GM20000 (cell line): ENCODE measurements around the gene TUBA3E.
"Not testable (repeated sequence)": the region's sequence is repeated elsewhere in the genome, so short reads cannot be mapped to it uniquely, and the experiment has no call there.

Source experiments
- DNase-seq: peaks from one replicate; pipeline ENCODE4 v3.0.0; 2012; ENCODE audit warnings: low spot score
- CTCF ChIP-seq: IDR thresholded peaks from 2 replicates; pipeline ENCODE4 v1.5.1; 2012; ENCODE audit warnings: mild to moderate bottlenecking, control low read depth; ENCODE audit errors: extremely low read depth, missing control alignments

TUBA3E gene

DNA sequence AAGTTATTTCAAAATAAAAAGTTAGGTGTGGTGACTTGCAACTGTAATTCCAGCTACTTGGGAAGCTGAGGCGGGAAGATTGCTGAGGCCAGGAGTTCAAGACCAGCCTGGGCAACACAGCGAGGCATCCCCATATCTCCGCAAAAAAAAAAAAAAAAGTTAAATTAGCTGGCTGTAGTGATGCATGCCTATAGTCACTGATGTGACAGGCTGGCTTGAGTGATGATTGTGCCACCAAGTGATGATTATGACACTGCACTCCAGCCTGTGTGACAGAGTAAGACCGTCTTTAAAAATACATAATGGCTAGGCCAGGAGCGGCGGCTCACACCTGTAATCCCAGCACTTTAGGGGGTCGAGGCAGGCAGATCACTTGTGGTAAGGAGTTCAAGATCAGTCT is 28.3 kb downstream of the TUBA3E start:
- no peak for DNase-seq
- TF ChIP-seq CTCF, result no peak

- DNase-seq, result not testable (repeated sequence)
Measured at GRCh38 chr2:130169163-130169562, 29.1 kb downstream of the TUBA3E start.

DNA sequence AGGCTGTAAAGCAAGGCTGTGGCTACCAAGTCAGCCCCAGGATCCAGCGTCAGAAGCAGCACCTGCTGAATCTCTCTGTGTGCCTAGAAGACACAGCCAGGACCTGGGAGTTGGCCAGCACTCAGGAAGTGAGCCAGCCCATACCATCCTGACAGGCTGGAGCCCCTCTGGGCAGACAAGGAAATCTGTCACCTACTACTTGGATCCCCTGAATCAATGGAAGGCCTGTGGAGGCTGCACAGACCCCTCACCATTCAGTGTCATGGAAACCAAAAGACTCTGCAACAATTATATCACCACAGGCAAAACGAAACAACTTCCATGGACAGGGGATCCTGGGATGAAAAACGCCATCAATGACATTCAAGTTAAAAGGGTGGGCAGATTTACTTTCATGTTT is 31.6 kb downstream of the TUBA3E start:
- not testable (repeated sequence) for DNase-seq

GRCh38 chr2:130165293-130166016 is 32.8 kb downstream of the TUBA3E start:
- TF ChIP-seq CTCF, result no peak
- no peak for DNase-seq

DNA sequence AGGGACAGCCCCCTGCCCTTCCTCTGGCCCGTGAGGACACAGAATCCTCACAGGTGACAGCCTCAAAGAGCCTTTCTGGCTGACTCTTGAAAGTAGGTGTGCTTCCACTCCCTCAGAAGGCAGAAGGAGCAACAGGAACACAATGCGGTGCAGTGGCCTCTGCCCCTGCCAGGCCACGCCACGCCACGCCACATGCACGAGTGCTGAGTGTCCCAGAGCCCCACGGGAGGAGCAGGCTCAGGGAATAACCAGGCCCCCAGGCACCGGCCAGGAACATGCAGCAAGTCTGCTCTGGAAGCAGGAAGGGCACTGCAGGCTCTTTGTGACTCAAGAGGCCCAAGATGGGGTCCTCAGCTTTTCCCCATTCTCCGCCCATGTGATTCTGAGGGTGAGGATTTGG is 35.3 kb downstream of the TUBA3E start:
- no peak for DNase-seq
- no peak for TF ChIP-seq CTCF

- not testable (repeated sequence) for DNase-seq
Measured at GRCh38 chr2:130162486-130162885, 35.8 kb downstream of the TUBA3E start.

DNA sequence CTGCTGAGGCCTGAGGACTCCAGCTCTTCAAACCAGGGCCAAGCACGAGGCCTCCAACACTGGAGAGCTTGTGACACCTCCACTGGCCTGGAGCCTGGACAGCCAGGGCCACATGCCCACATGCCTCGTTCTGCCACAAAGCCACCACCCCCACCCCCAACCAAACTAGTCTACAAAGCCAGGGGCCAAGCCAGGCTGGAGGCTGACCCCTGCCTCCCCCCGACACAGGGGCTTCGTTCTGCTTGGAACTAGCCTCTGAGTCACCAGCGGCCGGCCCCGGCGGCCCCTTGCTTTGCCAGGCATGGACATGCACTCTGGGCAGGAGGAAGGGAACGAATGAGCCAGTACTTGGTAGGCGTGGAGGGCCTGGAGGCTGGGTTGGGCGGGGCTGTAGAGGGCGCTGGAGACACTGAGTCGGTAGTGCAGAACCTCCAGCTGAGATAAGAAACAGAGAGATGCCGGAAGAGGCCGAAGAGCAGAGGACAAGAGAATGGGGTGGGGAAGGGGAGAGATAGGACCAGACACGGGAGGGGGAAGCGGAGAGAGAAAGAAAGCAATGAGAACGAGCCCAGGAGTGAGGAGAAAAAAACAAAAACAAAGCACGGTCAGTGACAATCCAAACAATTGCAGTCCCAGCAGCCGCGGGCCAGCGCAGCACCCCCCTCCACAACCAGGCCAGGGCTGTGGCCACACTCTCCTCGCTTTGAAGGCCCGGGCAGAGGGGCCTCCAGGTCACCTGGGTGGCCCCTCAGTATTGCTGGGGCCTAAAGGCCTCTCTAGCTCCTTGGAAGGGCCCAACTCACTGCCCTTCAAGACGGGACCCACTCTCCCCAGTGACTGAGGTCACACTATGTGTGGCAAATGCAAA is 37.2 kb downstream of the TUBA3E start:
- not testable (repeated sequence) for DNase-seq

DNA sequence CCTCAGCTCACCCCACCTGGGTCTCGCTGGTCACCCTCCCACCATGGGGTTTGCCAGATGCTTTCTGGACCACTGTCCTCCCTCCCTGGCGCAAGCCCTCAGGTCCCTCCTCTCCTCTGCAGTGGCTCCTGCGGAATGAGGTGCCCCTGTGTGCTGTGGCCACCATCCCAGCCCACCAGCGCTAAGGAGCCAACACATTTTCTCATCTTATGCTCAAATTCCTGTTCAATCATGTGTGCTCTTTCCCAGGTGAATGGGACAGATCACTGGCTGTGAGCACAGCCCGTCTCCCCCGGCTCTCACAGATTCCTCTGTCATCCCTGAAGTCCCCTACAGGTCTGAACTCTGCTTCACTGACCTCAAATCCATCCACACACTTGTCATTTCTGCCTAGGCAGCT is 38.1 kb downstream of the TUBA3E start:
- no peak for TF ChIP-seq CTCF
- DNase-seq, result no peak

DNA sequence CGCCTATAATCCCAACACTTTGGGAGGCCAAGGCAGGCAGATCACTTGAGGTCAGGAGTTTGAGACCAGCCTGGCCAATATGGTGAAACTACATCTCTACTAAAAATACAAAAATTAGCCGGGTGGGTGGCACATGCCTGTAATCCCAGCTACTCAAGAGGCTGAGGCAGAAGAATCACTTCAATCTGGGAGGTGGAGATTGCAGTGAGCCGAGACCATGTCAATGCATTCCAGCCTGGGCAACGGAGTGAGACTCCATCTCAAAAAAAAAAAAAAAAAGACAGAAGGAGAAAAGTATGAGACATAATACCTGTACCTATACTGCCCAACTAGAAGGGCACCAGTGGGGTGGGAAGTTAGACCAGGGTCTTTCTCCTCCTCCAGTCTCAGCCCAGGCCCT is 38.9 kb downstream of the TUBA3E start:
- DNase-seq, result not testable (repeated sequence)

GRCh38 chr2:130158631-130159030 is 39.6 kb downstream of the TUBA3E start:
- DNase-seq, result no peak
- TF ChIP-seq CTCF, result no peak

GRCh38 chr2:130157825-130158514 is 40.3 kb downstream of the TUBA3E start:
- peak; percentile 73 for DNase-seq

DNA sequence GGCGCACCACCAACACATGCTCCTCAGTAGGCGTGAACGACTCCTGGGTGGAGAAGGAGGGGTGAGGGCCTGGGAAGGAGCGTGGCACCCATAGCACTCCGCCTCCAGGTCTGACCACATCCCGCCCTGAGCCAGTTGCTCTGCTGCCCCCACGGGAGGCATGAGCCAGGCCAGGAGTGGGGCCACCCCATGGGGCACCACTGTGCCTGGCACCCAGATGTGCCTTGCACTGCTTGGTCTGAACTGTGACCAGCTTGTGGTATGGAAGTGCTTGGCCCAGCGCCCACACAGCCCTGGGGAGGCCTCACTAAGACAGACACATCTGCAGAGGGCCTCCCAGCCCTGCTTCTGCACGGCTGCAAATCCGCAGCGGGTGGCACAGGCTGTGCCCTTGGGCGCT is 40.9 kb downstream of the TUBA3E start:
- not testable (repeated sequence) for DNase-seq
